GM12878 (cell line): ENCODE measurements around the gene TSPAN31. TPM values are rescaled to one million over a fixed set of nuclear protein-coding genes. Genes with fewer than 3 reads are reported as not detected.

Source experiments
- BACH1 ChIP-seq: fragments of 450-650 bp; IDR thresholded peaks from 2 replicates; pipeline ENCODE4 v1.6.1; 2017; ENCODE audit warnings: mild to moderate bottlenecking, borderline replicate concordance
- CBX5 ChIP-seq: sonication (generic); IDR thresholded peaks from 2 replicates; pipeline ENCODE4 v1.6.1; 2016; ENCODE audit warnings: low read depth, moderate library complexity, mild to moderate bottlenecking, inconsistent platforms
- CUX1 ChIP-seq: IDR thresholded peaks from 2 replicates; pipeline ENCODE4 v1.6.1; 2012; ENCODE audit warnings: improper control_type of control experiment, low read depth, low read length; ENCODE audit not compliant: insufficient replicate concordance
- E2F8 ChIP-seq: fragments of 450-650 bp; IDR thresholded peaks from 2 replicates; pipeline ENCODE4 v1.6.1; 2018; ENCODE audit warnings: mild to moderate bottlenecking, low read depth, moderate library complexity; ENCODE audit not compliant: partially characterized antibody
- FOXM1 ChIP-seq: IDR thresholded peaks from 2 replicates; pipeline ENCODE4 v1.6.1; 2012; ENCODE audit warnings: low read depth, mild to moderate bottlenecking, inconsistent platforms, low read length, moderate library complexity
- GABPA ChIP-seq: IDR thresholded peaks from 2 replicates; pipeline ENCODE4 v1.6.1; 2014; ENCODE audit warnings: antibody characterized with exemption, low read depth, mild to moderate bottlenecking, inconsistent platforms
- LARP7 ChIP-seq: fragments of 450-650 bp; IDR thresholded peaks from 2 replicates; pipeline ENCODE4 v1.6.1; 2017; ENCODE audit warnings: mild to moderate bottlenecking
- MAX ChIP-seq: IDR thresholded peaks from 2 replicates; pipeline ENCODE4 v1.6.1; 2012; ENCODE audit warnings: low read depth, low read length, improper control_type of control experiment
- MYB ChIP-seq: fragments of 150-350 bp; IDR thresholded peaks from 2 replicates; pipeline ENCODE4 v1.6.1; 2014; ENCODE audit warnings: mild to moderate bottlenecking, low read depth, low read length, borderline replicate concordance
- MYC ChIP-seq: IDR thresholded peaks from 2 replicates; pipeline ENCODE4 v1.6.1; 2011; ENCODE audit warnings: mild to moderate bottlenecking, low read length, moderate library complexity, inconsistent platforms; ENCODE audit not compliant: insufficient read depth, insufficient replicate concordance, insufficient read length, severe bottlenecking
- NR2C2 ChIP-seq: IDR thresholded peaks from 2 replicates; pipeline ENCODE4 v1.6.1; 2011; ENCODE audit warnings: borderline replicate concordance, low read depth; ENCODE audit not compliant: control insufficient read depth, insufficient read length
- PKNOX1 ChIP-seq: fragments of 450-650 bp; IDR thresholded peaks from 2 replicates; pipeline ENCODE4 v1.6.1; 2016; ENCODE audit warnings: mild to moderate bottlenecking
- PML ChIP-seq: IDR thresholded peaks from 2 replicates; pipeline ENCODE4 v1.6.1; 2012; ENCODE audit warnings: low read length, inconsistent platforms
- RBBP5 ChIP-seq: fragments of 200-600 bp; sonication (generic); conservative IDR thresholded peaks from 2 replicates; pipeline ENCODE4 v1.6.1; 2016
- RELA ChIP-seq: fragments of 450-650 bp; IDR thresholded peaks from 2 replicates; pipeline ENCODE4 v1.8.0; 2014; ENCODE audit warnings: borderline replicate concordance; ENCODE audit not compliant: partially characterized antibody
- SIN3A ChIP-seq: IDR thresholded peaks from 2 replicates; pipeline ENCODE4 v1.6.1; 2012; ENCODE audit warnings: low read depth, low read length, improper control_type of control experiment
- SMC3 ChIP-seq: IDR thresholded peaks from 2 replicates; pipeline ENCODE4 v1.6.1; 2011; ENCODE audit warnings: low read length, improper control_type of control experiment, borderline replicate concordance
- SUZ12 ChIP-seq: fragments of 200-600 bp; sonication (generic); IDR thresholded peaks from one replicate; pipeline ENCODE4 v1.6.1; 2018; ENCODE audit warnings: antibody characterized with exemption, mild to moderate bottlenecking; ENCODE audit not compliant: unreplicated experiment
- TAF1 ChIP-seq: IDR thresholded peaks from 2 replicates; pipeline ENCODE4 v1.6.1; 2011; ENCODE audit warnings: mild to moderate bottlenecking, low read depth, low read length, borderline replicate concordance
- polyA plus RNA-seq, 11 experiments: library from polyadenylated mRNA; depleted of rRNA in 4 of 11; unstranded in 6 of 11; stranded (reverse) in 5 of 11; fragments of >200 nt; fragmentation: Nextera tagmentation in 4 of 11; fragmentation: Illumina TruSeq in 1 of 11; extraction: Ambion mirVana in 4 of 11; extraction: Trizol in 1 of 11; gene quantifications; 1 replicate in 1 of 11; 2 replicates in 10 of 11; pipeline versions ENCODE4 v1.2.1 to v1.2.3, GENCODE V29; 2011 to 2016; ENCODE audit warnings: inconsistent platforms in 2 of 11, missing spikeins in 2 of 11, low read depth in 1 of 11
- total RNA-seq, 4 experiments: library from RNA; depleted of rRNA in 3 of 4; stranded (reverse); fragments of >200 nt in 3 of 4; fragmentation: Illumina TruSeq in 1 of 4; extraction: Trizol in 1 of 4; gene quantifications; 2 replicates each; pipeline versions ENCODE4 v1.2.1 to v1.2.3, GENCODE V29; 2013 to 2021

The TSPAN31 gene
- total and polyA plus RNA-seq, 10 of the 15 experiments (the other 5 are each of a cell fraction or from before 2014, with no cell fraction given) = 11.8 to 32.2 (median 24.7) TPM

- TF ChIP-seq CUX1 (no peak), TAF1 (no peak), SUZ12 (no peak), RELA (no peak), SMC3 (no peak), NR2C2 (no peak), PML (no peak), LARP7 (no peak), SIN3A (no peak), MAX (no peak), MYB (no peak), PKNOX1 (no peak), CBX5 (no peak), E2F8 (no peak), MYC (no peak), FOXM1 (no peak), BACH1 (no peak), RBBP5 (no peak), GABPA (no peak)
Observed at GRCh38 chr12:57754411-57755193, 9.8 kb downstream of the TSPAN31 start, which contains the start of gene MARCHF9 (continued).
